ELF-1 (cell line): ENCODE results near the gene ALAS1.

Experiments
- DNase-seq: peaks from one replicate; pipeline ENCODE4 v3.0.0-alpha.2; 2016; ENCODE audit warnings: low read depth, low spot score

Gene ALAS1

DNA sequence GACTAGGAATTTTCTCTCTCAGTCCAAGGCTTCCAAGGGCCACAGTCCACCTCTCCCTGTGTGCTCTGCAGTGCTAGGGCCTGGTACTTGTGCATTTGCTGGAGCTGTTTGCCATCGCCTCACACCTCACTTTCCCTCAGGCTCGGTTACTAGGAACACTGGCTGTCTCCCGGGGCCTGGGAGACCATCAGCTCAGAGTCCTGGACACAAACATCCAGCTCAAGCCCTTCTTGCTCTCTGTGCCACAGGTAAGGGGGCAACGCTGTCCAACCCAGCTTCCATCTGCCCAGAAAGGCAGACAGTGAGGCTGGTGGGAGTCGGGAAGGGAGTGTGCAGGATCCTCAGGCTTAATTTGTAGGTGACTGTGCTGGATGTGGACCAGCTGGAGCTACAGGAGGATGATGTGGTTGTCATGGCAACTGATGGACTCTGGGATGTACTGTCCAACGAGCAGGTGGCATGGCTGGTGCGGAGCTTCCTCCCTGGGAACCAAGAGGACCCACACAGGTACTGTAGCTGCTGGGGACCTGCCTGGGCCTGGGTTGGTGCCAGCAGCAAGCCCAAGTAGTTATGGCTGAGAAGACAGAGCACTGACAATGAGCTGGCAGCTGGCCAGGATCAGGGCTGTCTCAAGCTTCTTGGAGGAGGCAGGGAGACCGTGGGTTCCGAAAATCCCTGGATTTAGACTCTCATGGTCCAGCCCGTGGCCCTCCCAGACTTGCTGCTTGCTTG lies 51.0 kb downstream of the ALAS1 start:
- no peak for DNase-seq

GRCh38 chr3:52249683-52250082 lies 51.7 kb downstream of the ALAS1 start:
- no peak for DNase-seq

DNA sequence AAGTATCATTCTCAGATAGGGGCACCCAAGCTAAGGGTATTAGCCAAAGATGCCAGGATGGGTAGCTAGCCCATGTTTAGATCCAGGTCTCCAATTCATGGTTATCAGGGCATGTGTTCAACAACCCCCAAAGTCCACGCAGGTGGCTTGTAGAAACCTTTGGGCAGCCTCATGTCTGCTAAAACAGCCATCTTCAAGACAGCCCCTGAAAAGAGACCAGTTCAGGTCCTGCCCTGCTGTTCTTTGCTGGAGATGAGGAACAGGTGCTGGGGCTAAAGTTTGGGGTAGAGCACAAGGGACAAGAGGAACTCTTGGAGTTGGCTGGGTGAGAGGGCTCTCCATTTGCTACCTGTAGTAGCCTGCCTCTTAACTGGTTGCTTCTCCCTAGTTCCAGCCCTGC lies 52.2 kb downstream of the ALAS1 start:
- no peak for DNase-seq

DNA sequence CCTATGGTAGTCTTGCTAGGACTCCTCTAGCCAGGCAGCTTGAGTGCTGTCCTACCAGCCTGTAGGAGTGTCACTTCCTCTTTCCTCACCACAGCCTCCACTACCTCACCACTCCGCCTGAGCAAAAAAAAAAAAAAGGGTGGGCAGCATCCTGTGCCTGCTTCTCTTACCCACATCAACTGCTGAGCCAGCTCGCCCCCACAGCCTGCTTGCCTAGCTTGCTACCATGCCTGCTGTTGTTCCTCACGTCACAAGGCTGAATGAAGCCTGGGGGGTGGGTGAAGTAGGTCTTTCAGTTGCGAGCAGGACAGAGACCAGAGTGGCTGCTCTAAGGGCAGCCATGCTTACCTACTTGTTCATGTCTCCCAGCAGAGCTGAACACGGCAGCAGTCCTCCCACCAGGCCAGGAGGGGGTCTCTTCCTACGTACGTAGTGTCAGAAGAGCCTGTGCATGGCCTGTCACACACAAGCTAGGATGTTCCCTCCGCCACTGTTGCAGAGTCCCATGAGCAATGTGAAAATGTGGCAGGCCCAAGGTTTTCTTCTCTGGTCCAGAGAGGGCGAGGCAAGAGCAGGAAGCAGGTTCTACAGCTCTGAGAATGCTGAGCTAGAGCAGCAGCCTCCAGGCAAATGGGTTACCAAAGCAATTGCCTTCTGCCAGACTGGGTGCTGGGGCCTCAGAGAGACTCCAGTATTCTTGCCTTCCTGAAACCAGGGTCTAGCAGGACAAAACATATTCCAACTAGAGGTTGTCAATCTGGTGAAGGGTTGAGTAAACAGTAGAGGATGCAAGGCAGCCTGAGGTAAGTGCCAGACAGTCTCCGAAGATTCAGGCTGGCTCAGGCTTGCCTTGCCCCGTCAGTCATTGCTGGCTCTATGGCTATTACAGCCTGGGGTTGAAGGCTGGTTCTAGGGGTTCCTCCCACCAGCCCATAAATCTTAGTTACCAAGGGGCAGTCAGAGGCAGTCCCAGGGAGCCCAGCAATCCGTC lies 55.6 kb downstream of the ALAS1 start:
- peak; percentile 48 for DNase-seq

GRCh38 chr3:52254608-52255007 lies 56.6 kb downstream of the ALAS1 start:
- DNase-seq, result no peak

GRCh38 chr3:52256159-52256558 lies 58.2 kb downstream of the ALAS1 start:
- no peak for DNase-seq

GRCh38 chr3:52256622-52257021 lies 58.7 kb downstream of the ALAS1 start:
- DNase-seq, result no peak

DNA sequence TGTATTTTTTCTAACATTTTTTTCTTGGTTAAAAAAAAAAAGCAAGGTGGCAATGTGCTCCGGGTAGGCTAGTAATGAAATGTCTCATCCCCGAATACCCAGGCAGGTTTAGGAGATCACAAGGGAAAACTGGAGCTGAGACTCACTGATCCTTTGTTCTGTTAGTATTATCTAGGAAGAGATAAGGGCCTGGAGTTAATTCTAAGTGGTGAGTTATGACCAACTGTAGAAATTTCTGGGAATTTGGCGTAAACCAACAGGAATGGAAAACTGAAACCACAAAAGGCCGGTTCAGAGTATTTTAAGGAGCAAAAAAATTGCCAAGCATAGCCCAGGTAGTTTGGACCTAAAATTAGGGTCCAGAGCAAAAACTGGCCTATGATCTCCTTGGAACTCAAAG lies 60.0 kb downstream of the ALAS1 start:
- DNase-seq, result no peak

DNA sequence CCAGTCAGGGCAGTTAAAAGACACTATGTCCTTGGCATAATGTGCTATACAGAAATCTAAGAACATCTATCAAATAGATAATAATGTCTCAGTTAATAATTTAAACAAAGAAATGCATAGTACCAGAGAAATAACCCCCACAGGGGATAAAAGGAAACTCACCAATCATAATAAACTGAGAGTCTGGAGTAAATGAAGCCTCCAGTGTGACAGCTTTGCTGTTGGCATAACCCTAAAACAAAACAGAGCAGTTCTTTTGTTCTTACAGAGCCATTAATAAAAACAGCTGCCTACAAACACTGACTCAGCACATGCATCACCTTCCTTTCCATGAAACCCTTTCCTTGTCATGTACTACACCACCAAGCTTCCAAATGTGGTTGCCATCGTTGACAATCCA lies 61.1 kb downstream of the ALAS1 start:
- DNase-seq, result no peak

- no peak for DNase-seq
These were observed 61.5 kb downstream of the ALAS1 start for GRCh38 chr3:52259448-52259847.

DNA sequence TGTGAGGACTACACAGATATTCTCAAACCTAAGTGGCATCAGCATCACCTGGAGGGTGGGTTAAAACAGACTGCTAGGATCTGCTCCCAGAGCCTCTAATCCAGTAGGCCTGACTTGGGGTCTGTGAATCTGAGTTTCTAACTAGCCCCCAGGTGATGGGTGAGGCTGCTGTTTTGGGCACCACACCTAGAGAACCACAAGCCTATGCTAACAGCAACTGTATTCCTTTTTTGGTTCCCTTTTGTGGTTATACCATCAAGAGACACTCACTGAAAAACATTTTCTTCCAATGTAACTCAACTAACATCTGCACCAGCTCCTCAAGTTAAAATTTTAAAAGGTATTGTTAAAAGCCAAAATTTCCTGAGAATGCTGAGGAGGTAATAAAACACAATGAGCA lies 64.5 kb downstream of the ALAS1 start:
- DNase-seq, result no peak
